Head of caudate nucleus (tissue), 42 donors: ENCODE data around the gene PKP4.
A peak's percentile ranks its signal among the peaks of the same experiment; 100 is the strongest.

Experiments used
- DNase-seq, 42 donors: peaks; one replicate each; pipeline versions ENCODE4 v3.0.0 to v3.0.0-alpha.2; 2020 to 2021; ENCODE audit warnings: mixed read lengths in 7 of 42
- intact Hi-C: fragments of 100-400 bp; cut with DNase I; formaldehyde crosslinking; loops from one replicate; pipeline ENCODE4 v1.15.0; 2022

The PKP4 gene

DNA sequence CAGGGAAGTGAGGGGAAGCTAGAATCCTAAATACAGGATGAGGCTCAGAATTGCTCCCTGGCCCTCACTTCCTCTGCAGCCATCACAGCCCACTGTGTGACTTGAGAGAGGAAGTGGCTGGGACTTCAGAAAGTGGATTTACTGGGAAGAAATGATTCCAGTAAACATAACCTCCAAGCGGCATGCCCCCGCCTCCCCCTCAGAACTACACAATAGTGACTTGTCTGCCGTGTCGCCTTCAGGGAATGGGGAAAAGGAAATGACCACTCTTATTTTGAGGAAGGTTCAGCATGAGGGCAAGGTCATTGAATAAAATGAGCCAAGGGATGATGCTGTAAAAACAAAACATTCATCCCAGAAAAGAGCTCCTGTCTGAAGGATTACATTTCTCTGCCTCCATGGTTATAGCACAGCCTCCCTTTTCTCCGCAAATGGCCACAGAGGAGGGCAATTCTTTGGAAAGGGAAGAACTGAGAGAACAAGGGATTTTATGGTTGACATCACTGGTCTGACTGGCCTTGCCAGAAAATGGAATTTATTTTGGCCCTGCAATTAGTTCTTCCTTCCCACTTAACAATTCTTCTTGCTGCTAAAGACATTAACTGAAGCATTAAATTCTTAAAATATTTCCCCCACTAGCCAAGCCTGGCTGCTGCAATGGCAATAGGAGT, 259.5 kb downstream of the PKP4 start:
- no peak for DNase-seq
- intact Hi-C loops: no loop called here

GRCh38 chr2:158716921-158717320, 260.2 kb downstream of the PKP4 start:
- intact Hi-C loops: no loop called here
- DNase-seq: no peak

DNA sequence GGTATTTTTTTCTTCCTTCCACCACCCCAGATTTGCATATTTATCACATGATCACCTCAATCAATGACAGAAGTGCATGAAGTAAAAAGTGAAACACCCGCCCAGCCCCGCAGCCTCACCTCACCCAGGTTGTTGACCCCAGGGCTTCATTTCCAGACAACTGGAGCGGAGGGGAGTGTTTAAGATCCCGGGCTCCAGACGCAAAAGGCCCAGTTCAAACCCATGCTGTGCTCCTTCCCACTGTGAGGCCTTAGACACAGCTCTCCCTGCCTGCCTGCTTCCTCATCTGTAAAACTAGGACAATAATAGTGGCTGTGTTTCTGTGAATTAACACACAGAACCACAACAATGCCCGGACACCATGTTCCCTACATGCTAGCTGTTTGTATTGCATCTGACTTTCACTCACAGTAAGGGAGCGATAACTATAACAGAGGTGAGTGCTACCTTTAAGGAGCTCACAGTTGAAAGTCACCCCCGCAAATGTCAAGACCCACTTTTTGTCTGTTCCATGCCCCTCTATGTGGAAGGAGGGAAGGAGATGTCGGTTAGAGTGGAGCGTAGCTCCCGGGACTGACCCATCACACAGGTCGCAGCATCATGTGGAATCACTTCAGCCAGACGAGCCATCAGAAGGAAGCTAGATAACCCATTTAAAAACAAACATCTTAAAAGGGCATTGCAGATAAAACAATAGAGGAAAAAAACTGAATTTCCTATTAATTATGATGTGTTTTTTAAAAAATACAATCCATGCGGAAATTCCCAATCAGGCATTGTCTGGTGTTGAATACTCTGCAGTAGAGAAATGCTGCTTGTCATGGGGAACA, 260.8 kb downstream of the PKP4 start:
- DNase-seq: no peak
- intact Hi-C loops: no loop called here

DNA sequence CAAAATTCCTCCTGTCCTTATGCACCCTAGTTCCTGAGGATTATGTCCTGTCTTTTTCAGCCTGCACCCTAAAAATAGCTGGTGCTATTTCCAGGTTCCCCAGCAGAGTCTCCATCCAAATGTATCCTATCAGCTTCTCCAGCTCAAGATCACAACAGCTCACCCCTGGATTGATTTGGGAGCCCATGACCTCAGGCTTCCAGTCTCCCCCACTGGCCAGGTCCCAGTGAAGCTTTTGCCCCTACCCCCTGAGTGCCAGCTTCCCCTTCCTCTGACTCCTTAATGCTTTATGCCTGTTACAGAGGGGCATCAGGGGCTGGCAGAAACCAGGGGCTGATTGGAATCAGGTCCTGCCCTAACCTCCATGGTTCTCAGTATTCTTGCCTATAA, 261.4 kb downstream of the PKP4 start:
- intact Hi-C loops: no loop called here
- DNase-seq: no peak

DNA sequence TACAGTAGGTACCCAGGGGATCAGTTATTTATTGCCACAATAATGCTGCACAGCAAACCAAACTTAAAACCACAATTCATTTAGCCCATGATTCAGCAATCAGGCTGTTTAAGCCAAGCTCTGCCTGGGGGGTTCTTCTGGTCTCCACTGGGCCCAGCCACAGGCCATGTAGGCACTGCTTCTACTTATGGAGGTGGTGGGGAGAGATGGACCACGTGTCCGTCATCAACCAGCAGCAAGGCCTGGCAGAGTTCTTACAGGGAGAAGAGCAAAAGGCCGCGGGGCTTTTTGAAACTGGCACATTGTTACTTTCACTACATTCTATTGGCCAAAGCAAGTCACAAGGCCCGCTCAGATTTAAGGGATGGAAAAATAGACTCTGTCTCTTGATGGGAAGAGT, 262.1 kb downstream of the PKP4 start:
- intact Hi-C loops: no loop called here
- no peak for DNase-seq

DNA sequence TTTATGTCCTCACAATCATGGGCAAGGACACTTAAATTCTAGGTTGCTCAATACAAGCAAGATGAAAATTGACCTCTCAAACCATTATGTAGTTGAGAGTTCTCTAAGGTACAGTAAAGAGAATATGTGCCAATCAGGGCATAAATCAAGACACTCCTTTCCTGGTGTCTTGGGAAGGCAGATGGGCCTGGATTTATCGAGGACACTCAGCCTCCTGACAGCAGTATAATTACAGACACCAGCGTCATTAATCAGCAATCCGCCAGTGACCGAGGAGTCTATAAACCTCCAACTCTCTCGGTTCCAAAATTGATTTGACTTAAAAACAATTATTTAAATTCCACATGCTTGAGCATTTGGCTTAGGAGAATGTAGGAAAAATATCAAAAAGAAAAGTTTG, 262.7 kb downstream of the PKP4 start:
- DNase-seq: no peak
- intact Hi-C loops: no loop called here

GRCh38 chr2:158722266-158723105, 265.7 kb downstream of the PKP4 start:
- intact Hi-C loops: loop anchor here (5.0 to 10.0 kb wide), 3 partner anchors 35 to 538 kb away; partner anchors contain the start of genes CCDC148 and PKP4

DNA sequence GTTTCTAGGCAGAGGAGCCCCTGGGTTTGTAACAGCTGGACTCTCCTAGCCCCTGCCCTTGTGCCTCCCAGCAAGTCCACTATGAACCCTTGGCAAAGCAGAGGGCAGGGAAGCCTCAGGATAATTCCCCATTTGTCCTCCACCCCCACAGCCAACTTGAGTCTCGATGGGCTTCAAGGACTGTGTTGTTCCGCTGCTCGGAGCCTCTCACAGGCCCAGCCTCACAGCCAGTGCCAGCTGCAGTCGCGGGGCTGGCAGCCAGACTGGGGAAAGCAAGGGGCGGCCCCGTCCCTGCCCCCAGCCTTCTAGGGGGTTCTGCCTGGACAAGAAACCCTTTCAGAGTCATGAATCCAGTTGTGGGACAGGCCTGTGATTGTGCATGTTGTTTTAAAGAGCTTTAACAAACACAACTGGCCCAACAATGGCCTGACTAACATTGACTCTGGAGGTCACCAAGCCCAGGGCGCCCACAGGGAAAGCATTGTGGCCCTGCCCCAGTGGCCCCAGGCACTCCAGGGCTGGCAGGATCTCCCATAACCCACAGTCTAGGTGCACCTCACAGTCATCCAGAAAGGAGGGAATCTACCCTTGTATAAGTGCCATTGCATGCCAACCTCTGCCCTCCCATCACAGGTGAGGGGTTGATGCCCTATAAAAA, 266.6 kb downstream of the PKP4 start:
- intact Hi-C loops: loop anchor here (5.0 to 10.0 kb wide), 3 partner anchors 36 to 539 kb away; partner anchors contain the start of genes CCDC148 and PKP4
- DNase-seq: peak; percentile 79 to 97 (median 94)

More at GRCh38 chr2:158722266-158723105, 265.7 kb downstream of the PKP4 start:
- peak in 2 of 42 donors; percentile 18 to 53 for DNase-seq

GRCh38 chr2:158723921-158724802, 267.4 kb downstream of the PKP4 start:
- intact Hi-C loops: loop anchor here (5.0 to 10.0 kb wide), 3 partner anchors 37 to 539 kb away; partner anchors contain the start of genes CCDC148 and PKP4

GRCh38 chr2:158724803-158725381, 268.1 kb downstream of the PKP4 start:
- intact Hi-C loops: loop anchor here (5.0 to 10.0 kb wide), 3 partner anchors 38 to 540 kb away; partner anchors contain the start of genes CCDC148 and PKP4
- DNase-seq: no peak

More at GRCh38 chr2:158723921-158724802, 267.4 kb downstream of the PKP4 start:
- peak in 33 of 42 donors; percentile 11 to 79 (median 59) for DNase-seq

DNA sequence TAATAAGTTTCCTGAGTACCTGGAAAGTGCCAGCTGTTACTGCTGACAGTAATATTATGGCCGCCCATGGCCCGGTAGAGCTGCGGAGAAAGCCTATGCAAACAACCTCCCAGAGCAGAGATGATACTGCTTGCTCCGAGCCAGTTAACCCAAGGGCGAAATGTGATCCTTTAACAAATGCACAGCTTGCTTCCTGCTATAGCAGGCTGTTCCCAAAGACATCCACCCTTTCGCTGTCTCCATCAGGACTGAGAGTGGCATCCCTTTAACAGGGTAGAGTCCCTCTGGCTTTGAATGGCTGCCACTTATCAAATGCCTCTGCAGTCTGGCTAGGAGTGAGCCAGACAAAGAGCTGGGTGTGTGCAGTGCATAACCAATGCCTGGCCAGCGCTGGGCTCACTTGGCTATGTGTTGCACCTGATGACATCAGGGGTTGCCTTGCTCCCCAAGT, 268.7 kb downstream of the PKP4 start:
- intact Hi-C loops: loop anchor here (10.0 kb wide), 1 partner anchor 541 kb away; no protein-coding TSS in a partner anchor
- peak in 11 of 42 donors; percentile 25 to 64 (median 41) for DNase-seq

DNA sequence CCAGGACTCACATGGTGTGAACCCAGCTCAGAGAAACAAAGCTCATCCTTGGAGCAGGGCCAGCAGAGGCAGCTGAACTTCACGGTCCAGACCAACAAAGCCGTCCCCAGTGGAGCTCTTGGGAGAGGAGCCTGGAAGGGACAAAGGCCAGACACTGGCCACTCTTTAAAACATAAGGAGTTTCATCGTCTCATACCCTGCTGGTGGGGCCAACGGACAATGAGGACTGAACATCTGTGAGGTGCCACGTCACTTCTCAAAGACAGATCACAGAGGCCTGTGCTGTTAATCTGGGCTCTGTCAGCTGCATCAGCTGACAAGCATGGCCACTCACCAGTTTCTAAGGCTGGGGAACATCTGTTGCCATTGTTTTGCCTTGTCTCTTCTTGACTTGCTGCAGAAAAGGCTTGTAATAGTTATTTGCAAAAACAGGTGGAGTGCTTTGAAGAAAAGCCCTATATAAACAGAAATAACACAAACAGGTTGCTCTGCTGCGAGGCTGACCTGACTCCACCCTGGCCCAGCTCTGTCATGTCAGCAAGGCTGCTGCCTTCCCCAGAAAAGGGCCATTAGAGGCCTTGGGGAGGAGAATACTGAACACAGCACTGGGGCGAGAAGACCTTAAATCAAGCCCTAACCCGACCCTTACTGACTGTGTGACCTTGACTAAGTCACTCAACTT, 270.3 kb downstream of the PKP4 start:
- intact Hi-C loops: loop anchor here (10.0 kb wide), 1 partner anchor 542 kb away; no protein-coding TSS in a partner anchor
- peak; percentile 73 to 97 (median 92) for DNase-seq

- intact Hi-C loops: loop anchor here (10.0 kb wide), 1 partner anchor 544 kb away; no protein-coding TSS in a partner anchor
- no peak for DNase-seq
These were observed 271.7 kb downstream of the PKP4 start for GRCh38 chr2:158728422-158728821.

GRCh38 chr2:158729451-158729850, 272.7 kb downstream of the PKP4 start:
- intact Hi-C loops: loop anchor here (10.0 kb wide), 1 partner anchor 545 kb away; no protein-coding TSS in a partner anchor
- DNase-seq: no peak

DNA sequence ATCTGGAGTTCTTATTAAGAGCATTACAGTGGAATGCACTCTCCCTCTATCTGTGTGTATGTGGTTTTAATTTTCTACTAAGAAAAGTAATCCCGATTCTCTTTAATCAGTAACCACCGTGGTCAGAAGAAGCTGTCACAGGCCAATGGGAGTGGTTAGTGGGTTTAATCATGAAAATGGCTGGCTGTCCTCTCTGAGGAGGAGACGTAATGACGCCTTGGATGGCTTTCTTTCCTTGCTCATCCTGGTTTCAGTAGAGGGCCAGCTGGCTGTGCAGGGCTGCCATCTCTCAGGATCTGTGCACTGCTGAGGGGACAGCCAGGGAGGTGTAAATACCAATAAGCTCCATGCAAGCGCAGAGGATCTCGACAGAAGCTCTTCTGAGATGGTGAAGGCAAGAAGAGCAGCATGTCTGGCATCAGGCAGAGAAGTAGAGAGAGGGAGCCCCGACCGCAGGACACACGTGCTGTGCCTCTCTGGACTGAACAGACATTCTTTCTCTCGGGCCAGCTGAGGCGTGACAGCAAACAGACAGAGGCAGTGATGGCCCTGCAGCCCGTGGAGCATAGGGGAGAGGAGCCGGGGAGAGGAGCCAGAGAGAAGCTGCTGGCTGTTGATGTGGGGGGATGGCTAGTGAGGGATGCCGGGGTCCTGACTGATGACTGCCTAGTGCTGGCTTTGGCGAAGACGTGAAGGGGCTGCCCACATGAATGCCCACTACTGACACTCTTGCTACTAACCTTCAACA, 273.3 kb downstream of the PKP4 start:
- intact Hi-C loops: loop anchor here (10.0 kb wide), 1 partner anchor 545 kb away; no protein-coding TSS in a partner anchor

More for the DNA sequence above, 273.3 kb downstream of the PKP4 start:
- peak; percentile 44 to 88 (median 72) for DNase-seq
